Panc1 (cell line): Measurements from ENCODE around the gene LAMB3. TPM values are rescaled to one million over a fixed set of nuclear protein-coding genes. Genes with fewer than 3 reads are reported as not detected.

Experiments used
- ATAC-seq: fragments of 200-7000 bp; cut with Tn5 transposase; 2 replicates; pipeline ENCODE4 v1.9.1; 2020; ENCODE audit warnings: mild to moderate bottlenecking, moderate library complexity
- BruUV-seq: library from RNA; stranded (reverse); fragments of 400-500 nt; replicated peaks from 2 replicates; lab custom pipeline; 2021; lab: Mats Ljungman, UMichigan
- CTCF ChIA-PET: fragments of 300-600 bp; sonication (Branson Sonifier 250); formaldehyde crosslinking; loops from one replicate; lab custom pipeline; 2022; ENCODE audit warnings: antibody characterized with exemption; lab: Charles Lee
- POLR2A ChIA-PET: fragments of 300-600 bp; sonication (Branson Sonifier 250); formaldehyde crosslinking; loops from one replicate; lab custom pipeline; 2022; ENCODE audit warnings: antibody characterized with exemption; lab: Charles Lee
- DNase-seq: peaks from one replicate; pipeline ENCODE4 v3.0.0-alpha.2; 2010; ENCODE audit warnings: low read depth, low spot score
- H3K27ac ChIP-seq: 2 replicates; pipeline ENCODE4 v1.5.1; 2011; ENCODE audit warnings: mild to moderate bottlenecking, low read length, inconsistent platforms
- H3K27me3 ChIP-seq: fragments of 200-500 bp; sonication (Bioruptor generic); 2 replicates; pipeline ENCODE4 v1.6.0; 2014; ENCODE audit warnings: low read length, inconsistent platforms; ENCODE audit not compliant: control insufficient read depth, insufficient read depth
- H3K36me3 ChIP-seq: fragments of 200-500 bp; sonication (Bioruptor generic); 2 replicates; pipeline ENCODE4 v1.5.1; 2014; ENCODE audit warnings: inconsistent platforms, mild to moderate bottlenecking, low read length, moderate library complexity; ENCODE audit not compliant: control insufficient read depth, insufficient read depth
- H3K4me1 ChIP-seq: 2 replicates; pipeline ENCODE4 v1.5.1; 2011; ENCODE audit warnings: inconsistent platforms, mild to moderate bottlenecking, low read length, moderate library complexity; ENCODE audit not compliant: control insufficient read depth, insufficient read depth
- H3K4me3 ChIP-seq, 2 experiments: 2 replicates each; pipeline ENCODE4 v1.5.1; 2011 to 2012; ENCODE audit warnings: low read depth in 2 of 2, low read length in 2 of 2, mild to moderate bottlenecking in 2 of 2, inconsistent platforms in 1 of 2, moderate library complexity in 1 of 2
- H3K9me3 ChIP-seq: fragments of 200-500 bp; sonication (Bioruptor generic); 2 replicates; pipeline ENCODE4 v1.5.1; 2014; ENCODE audit warnings: low read depth, mild to moderate bottlenecking, inconsistent platforms, low read length, moderate library complexity; ENCODE audit not compliant: control insufficient read depth, insufficient read depth
- CTCF ChIP-seq: fragments of 450-650 bp; IDR thresholded peaks from 2 replicates; pipeline ENCODE4 v1.5.1; 2017; ENCODE audit warnings: mild to moderate bottlenecking
- POLR2AphosphoS5 ChIP-seq: IDR thresholded peaks from 2 replicates; pipeline ENCODE4 v1.6.1; 2012; ENCODE audit warnings: mild to moderate bottlenecking, low read depth, low read length, moderate library complexity
- REST ChIP-seq, 2 experiments: IDR thresholded peaks; 2 replicates each; pipeline ENCODE4 v1.6.1; 2011 to 2012; ENCODE audit warnings: low read depth in 2 of 2, control low read depth in 1 of 2, low read length in 1 of 2, mild to moderate bottlenecking in 1 of 2, moderate library complexity in 1 of 2; ENCODE audit not compliant: insufficient read depth in 1 of 2
- SIN3A ChIP-seq: IDR thresholded peaks from 2 replicates; pipeline ENCODE4 v1.6.1; 2012; ENCODE audit warnings: low read depth, mild to moderate bottlenecking, low read length, moderate library complexity, borderline replicate concordance; ENCODE audit not compliant: insufficient read depth
- TCF7L2 ChIP-seq: IDR thresholded peaks from 2 replicates; pipeline ENCODE4 v1.6.1; 2011; ENCODE audit warnings: mild to moderate bottlenecking, low read depth, low read length, inconsistent platforms
- in situ Hi-C: cut with HindIII; loops from 2 replicates; pipeline ENCODE4 v1.10.0; 2016; ENCODE audit warnings: low sequenced_read_pairs, low pct_unique_long_range_greater_than_20kb
- intact Hi-C: fragments of 100-400 bp; cut with micrococcal nuclease; formaldehyde crosslinking; loops from one replicate; pipeline ENCODE4 v1.10.0; 2022; ENCODE audit not compliant: unreplicated experiment
- total RNA-seq: library from RNA; stranded (reverse); gene quantifications from one replicate; pipeline ENCODE4 v1.2.1, GENCODE V29; 2021; ENCODE audit not compliant: unreplicated experiment

Gene LAMB3
- total RNA-seq, 1 experiment from 2014 or later, result 0.85 TPM

- ChIA-PET POLR2A (interaction anchor here (0.6 kb wide), 1 partner anchor 467 kb away, joined by 4 read pairs; no protein-coding TSS in a partner anchor), CTCF (interaction anchor here (0.6 to 0.8 kb wide), 2 partner anchors 17 to 588 kb away, joined by 4 to 5 read pairs; no protein-coding TSS in a partner anchor)
- ATAC-seq, result no peak
- H3K4me3 ChIP-seq, result no peak overlapping the region
- intact Hi-C loops, result no loop called here
- in situ Hi-C loops, result no loop called here
- no TSS peak for BruUV-seq
- H3K4me1 ChIP-seq, result no peaks in the 10 kb centered on the region; the same call in 1 of the 2 replicates
- H3K27me3 ChIP-seq, result no peaks in the 10 kb centered on the region
- no peaks in the 10 kb centered on the region for H3K9me3 ChIP-seq
- no peak for DNase-seq
- TF ChIP-seq TCF7L2, result no peak
- TF ChIP-seq SIN3A, result no peak
- no peak for TF ChIP-seq CTCF
- no peak for TF ChIP-seq REST (IDR thresholded peaks at IDR 0.05; ENCODE audit: insufficient read depth in 1 of 2, low read depth in 2 of 2, low read length in 1 of 2)
- no peak for TF ChIP-seq POLR2AphosphoS5
- H3K27ac ChIP-seq, result no peak overlapping the region
- no peaks in the 10 kb centered on the region for H3K36me3 ChIP-seq
These were observed 6.4 kb downstream of the LAMB3 start for GRCh38 chr1:209645574-209646452.

- H3K27ac ChIP-seq, result no peak overlapping the region
- intact Hi-C loops, result no loop called here
- in situ Hi-C loops, result no loop called here
- BruUV-seq, result no TSS peak
- H3K27me3 ChIP-seq, result no peaks in the 10 kb centered on the region
- POLR2A ChIA-PET, result no interaction called here
- no peaks in the 10 kb centered on the region for H3K9me3 ChIP-seq
- no peak overlapping the region for H3K4me3 ChIP-seq
- TF ChIP-seq REST (IDR thresholded peaks at IDR 0.05; ENCODE audit: insufficient read depth in 1 of 2, low read depth in 2 of 2, low read length in 1 of 2), result no peak
- TF ChIP-seq SIN3A, result no peak
- TF ChIP-seq POLR2AphosphoS5, result no peak
- no peak for TF ChIP-seq TCF7L2
- TF ChIP-seq CTCF, result no peak
- H3K36me3 ChIP-seq, result no peaks in the 10 kb centered on the region
- ATAC-seq, result no peak
- H3K4me1 ChIP-seq, result no peaks in the 10 kb centered on the region
- CTCF ChIA-PET, result no interaction called here
- DNase-seq, result no peak
These were observed 8.8 kb downstream of the LAMB3 start for GRCh38 chr1:209643285-209644020.
